Measurements from ENCODE around the gene FAM3C. TPM values are rescaled to one million over a fixed set of nuclear protein-coding genes. Genes with fewer than 3 reads are reported as not detected.
A peak's percentile ranks its signal among the peaks of the same experiment; 100 is the strongest.

FAM3C gene
- total RNA-seq, 1 donor from 2014 or later, result 42.6 TPM

DNA sequence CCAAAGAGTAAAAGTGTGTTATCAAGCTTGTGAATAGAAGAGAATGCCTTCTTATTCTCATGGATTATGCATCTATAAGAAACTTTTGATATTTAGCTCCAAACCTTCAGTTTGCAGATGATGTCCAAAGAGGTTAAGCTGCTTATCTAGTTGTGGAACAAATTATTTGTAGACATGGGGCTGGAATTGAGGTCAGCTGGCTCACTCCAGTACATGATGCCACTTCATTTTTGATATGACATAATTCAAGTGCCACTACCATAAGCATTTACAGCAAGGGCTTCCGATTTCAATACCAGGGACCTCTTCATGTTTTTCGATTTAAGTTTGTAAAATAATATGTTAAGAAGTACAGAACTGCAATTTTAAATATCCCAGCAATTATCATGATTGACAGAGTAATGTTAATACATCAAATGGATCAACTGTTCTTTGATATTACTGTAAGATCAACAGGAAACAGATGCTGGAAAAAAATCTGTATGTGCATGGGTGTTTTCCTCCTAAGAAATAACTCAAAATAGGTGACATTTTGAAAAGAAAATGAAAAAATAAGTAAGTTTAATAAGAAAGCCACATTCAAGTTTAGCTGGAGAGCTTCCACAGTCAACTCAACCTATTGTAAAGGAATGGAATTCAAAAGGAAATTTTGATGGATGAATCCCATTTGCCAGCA, 12.7 kb downstream of the FAM3C start:
- no peak for FAIRE-seq
- no peaks in the 10 kb centered on the region for H3K27me3 ChIP-seq (ENCODE audit: control insufficient read depth, insufficient read depth, low read length)
- H3K4me3 ChIP-seq (ENCODE audit: low read depth, low read length), result no peak overlapping the region
- TF ChIP-seq, protein P1, sequence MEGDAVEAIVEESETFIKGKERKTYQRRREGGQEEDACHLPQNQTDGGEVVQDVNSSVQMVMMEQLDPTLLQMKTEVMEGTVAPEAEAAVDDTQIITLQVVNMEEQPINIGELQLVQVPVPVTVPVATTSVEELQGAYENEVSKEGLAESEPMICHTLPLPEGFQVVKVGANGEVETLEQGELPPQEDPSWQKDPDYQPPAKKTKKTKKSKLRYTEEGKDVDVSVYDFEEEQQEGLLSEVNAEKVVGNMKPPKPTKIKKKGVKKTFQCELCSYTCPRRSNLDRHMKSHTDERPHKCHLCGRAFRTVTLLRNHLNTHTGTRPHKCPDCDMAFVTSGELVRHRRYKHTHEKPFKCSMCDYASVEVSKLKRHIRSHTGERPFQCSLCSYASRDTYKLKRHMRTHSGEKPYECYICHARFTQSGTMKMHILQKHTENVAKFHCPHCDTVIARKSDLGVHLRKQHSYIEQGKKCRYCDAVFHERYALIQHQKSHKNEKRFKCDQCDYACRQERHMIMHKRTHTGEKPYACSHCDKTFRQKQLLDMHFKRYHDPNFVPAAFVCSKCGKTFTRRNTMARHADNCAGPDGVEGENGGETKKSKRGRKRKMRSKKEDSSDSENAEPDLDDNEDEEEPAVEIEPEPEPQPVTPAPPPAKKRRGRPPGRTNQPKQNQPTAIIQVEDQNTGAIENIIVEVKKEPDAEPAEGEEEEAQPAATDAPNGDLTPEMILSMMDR (IDR thresholded peaks at IDR 0.05; ENCODE audit: insufficient read depth, low read length, severe bottlenecking), result no peak
- H3K36me3 ChIP-seq (ENCODE audit: control insufficient read depth, insufficient read depth, low read length), result peaks cover 6% of the 10 kb centered on the region
- DNase-seq (ENCODE audit: low read depth), result no peak

DNA sequence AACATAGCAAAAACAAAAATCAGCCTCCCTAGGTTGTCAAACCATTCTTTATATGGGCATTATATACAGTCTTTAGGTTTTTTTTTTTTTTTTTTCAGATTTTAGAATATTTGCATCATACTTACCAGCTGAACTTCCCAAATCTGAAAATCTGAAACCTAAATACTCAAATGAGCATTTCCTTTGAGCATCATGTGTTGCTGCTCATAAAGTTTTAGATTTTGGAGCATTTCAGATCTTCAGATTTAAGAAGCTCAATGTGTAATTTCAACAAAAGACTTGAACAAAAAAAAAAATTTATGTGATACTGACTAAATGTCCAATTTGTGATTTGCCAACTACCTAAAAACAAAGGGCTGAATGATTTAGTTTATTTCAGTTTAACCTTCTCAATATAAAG, 13.6 kb downstream of the FAM3C start:
- Histone ChIP-seq H3K27me3 (ENCODE audit: control insufficient read depth, insufficient read depth, low read length) (no peaks in the 10 kb centered on the region), H3K4me3 (ENCODE audit: low read depth, low read length) (no peak overlapping the region), H3K36me3 (ENCODE audit: control insufficient read depth, insufficient read depth, low read length) (peaks cover 6% of the 10 kb centered on the region)
- TF ChIP-seq, protein P1 (IDR thresholded peaks at IDR 0.05; ENCODE audit: insufficient read depth, low read length, severe bottlenecking), result no peak
- FAIRE-seq (no peak), DNase-seq (ENCODE audit: low read depth) (no peak)

GRCh38 chr7:121379930-121380329, 16.2 kb downstream of the FAM3C start:
- H3K4me3 ChIP-seq (ENCODE audit: low read depth, low read length), result no peak overlapping the region
- TF ChIP-seq, protein P1 (IDR thresholded peaks at IDR 0.05; ENCODE audit: insufficient read depth, low read length, severe bottlenecking), result no peak
- peaks cover 8% of the 10 kb centered on the region for H3K36me3 ChIP-seq (ENCODE audit: control insufficient read depth, insufficient read depth, low read length)
- H3K27me3 ChIP-seq (ENCODE audit: control insufficient read depth, insufficient read depth, low read length), result no peaks in the 10 kb centered on the region
- FAIRE-seq, result no peak
- no peak for DNase-seq (ENCODE audit: low read depth)

- FAIRE-seq, result no peak
Measured at GRCh38 chr7:121376979-121377378, 19.1 kb downstream of the FAM3C start.

GRCh38 chr7:121373177-121373576, 22.9 kb downstream of the FAM3C start:
- no peak for FAIRE-seq
- H3K36me3 ChIP-seq (ENCODE audit: control insufficient read depth, insufficient read depth, low read length), result peaks cover 2% of the 10 kb centered on the region
- H3K27me3 ChIP-seq (ENCODE audit: control insufficient read depth, insufficient read depth, low read length), result no peaks in the 10 kb centered on the region
- TF ChIP-seq, protein P1 (IDR thresholded peaks at IDR 0.05; ENCODE audit: insufficient read depth, low read length, severe bottlenecking), result peak; percentile 8
- no peak for DNase-seq (ENCODE audit: low read depth)
- no peak overlapping the region for H3K4me3 ChIP-seq (ENCODE audit: low read depth, low read length)

More at GRCh38 chr7:121376979-121377378, 19.1 kb downstream of the FAM3C start:
- peaks cover 8% of the 10 kb centered on the region for H3K36me3 ChIP-seq (ENCODE audit: control insufficient read depth, insufficient read depth, low read length)
- no peaks in the 10 kb centered on the region for H3K27me3 ChIP-seq (ENCODE audit: control insufficient read depth, insufficient read depth, low read length)
- TF ChIP-seq, protein P1 (IDR thresholded peaks at IDR 0.05; ENCODE audit: insufficient read depth, low read length, severe bottlenecking), result no peak
- H3K4me3 ChIP-seq (ENCODE audit: low read depth, low read length), result no peak overlapping the region
- DNase-seq (ENCODE audit: low read depth), result no peak
